HUDEP-2 (cell line): ENCODE data around the gene POU4F2.
A peak's percentile ranks its signal among the peaks of the same experiment; 100 is the strongest.

ENCODE experiments used
- DNase-seq, 76 experiments: peaks; one replicate each; lab custom pipeline; 2025; ENCODE audit not compliant: unreplicated experiment in 76 of 76; lab: John Stamatoyannopoulos, UW

Gene POU4F2

GRCh38 chr4:146638786-146639505 is at the start of gene POU4F2:
Gene POU4F2 (plus strand): TSS chr4:146638893. CDS start chr4:146639141, 248 bp downstream.
- no peak for DNase-seq

GRCh38 chr4:146590801-146591200 is 47.9 kb upstream of the POU4F2 start:
- DNase-seq: peak in 1 of 76 experiments; percentile 1

- no peak for DNase-seq
Measured at GRCh38 chr4:146592019-146592418, 46.7 kb upstream of the POU4F2 start.

- no peak for DNase-seq
Measured at GRCh38 chr4:146632770-146633470, 5.8 kb upstream of the POU4F2 start.

- no peak for DNase-seq
Measured at GRCh38 chr4:146633471-146633800, 5.3 kb upstream of the POU4F2 start.

GRCh38 chr4:146634825-146635224 is 3.9 kb upstream of the POU4F2 start:
- no peak for DNase-seq

GRCh38 chr4:146637621-146638332 is 916 bp upstream of the POU4F2 start:
- DNase-seq: no peak

- no peak for DNase-seq
Measured at GRCh38 chr4:146638333-146638785, 334 bp upstream of the POU4F2 start.

- no peak for DNase-seq
Measured at GRCh38 chr4:146639506-146639932, 826 bp downstream of the POU4F2 start.

- no peak for DNase-seq
Measured at GRCh38 chr4:146640021-146640464, 1.4 kb downstream of the POU4F2 start.

GRCh38 chr4:146640465-146641061 is 1.9 kb downstream of the POU4F2 start:
- no peak for DNase-seq

- no peak for DNase-seq
Measured at GRCh38 chr4:146641762-146642161, 3.1 kb downstream of the POU4F2 start.

GRCh38 chr4:146643812-146644401 is 5.2 kb downstream of the POU4F2 start:
- DNase-seq: peak in 3 of 76 experiments; percentile 1 to 11 (median 10)

GRCh38 chr4:146645921-146646320 is 7.2 kb downstream of the POU4F2 start:
- DNase-seq: no peak

- no peak for DNase-seq
Measured at GRCh38 chr4:146646593-146647325, 8.1 kb downstream of the POU4F2 start.

- DNase-seq: no peak
Measured at GRCh38 chr4:146647615-146648460, 9.1 kb downstream of the POU4F2 start.

GRCh38 chr4:146648461-146648783 is 9.7 kb downstream of the POU4F2 start:
- DNase-seq: no peak

- no peak for DNase-seq
Measured at GRCh38 chr4:146649232-146649631, 10.5 kb downstream of the POU4F2 start.

- no peak for DNase-seq
Measured at GRCh38 chr4:146650034-146650433, 11.3 kb downstream of the POU4F2 start.
